GM12872 (cell line): ENCODE results near the gene OGFR.

ENCODE experiments used
- TF ChIP-seq, protein P1 (sequence below): IDR thresholded peaks from 3 replicates; pipeline ENCODE4 v1.5.1; 2011; ENCODE audit warnings: low read depth, mild to moderate bottlenecking, low read length, moderate library complexity; ENCODE audit not compliant: insufficient read depth

The OGFR gene

DNA sequence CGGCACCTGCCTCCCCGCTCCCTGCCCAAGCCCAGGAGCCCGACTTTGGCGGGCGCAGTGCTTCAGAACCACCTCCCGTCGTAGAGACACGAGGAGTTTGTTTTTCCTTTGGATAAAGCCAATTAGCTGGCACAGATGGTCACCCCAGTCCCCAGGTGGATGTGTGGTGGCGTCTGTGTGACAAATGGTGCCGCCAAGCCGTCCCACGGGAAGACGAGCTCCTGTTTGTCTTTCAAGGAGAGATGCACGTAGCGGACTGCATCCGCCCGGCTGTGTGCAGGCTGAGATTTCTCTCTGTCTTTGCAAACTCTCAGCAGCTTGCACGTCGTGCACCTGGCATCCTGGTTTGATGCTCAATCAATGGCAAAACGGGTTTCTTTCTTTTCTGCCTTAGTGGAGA lies 24.4 kb upstream of the OGFR start:
- TF ChIP-seq, protein P1, sequence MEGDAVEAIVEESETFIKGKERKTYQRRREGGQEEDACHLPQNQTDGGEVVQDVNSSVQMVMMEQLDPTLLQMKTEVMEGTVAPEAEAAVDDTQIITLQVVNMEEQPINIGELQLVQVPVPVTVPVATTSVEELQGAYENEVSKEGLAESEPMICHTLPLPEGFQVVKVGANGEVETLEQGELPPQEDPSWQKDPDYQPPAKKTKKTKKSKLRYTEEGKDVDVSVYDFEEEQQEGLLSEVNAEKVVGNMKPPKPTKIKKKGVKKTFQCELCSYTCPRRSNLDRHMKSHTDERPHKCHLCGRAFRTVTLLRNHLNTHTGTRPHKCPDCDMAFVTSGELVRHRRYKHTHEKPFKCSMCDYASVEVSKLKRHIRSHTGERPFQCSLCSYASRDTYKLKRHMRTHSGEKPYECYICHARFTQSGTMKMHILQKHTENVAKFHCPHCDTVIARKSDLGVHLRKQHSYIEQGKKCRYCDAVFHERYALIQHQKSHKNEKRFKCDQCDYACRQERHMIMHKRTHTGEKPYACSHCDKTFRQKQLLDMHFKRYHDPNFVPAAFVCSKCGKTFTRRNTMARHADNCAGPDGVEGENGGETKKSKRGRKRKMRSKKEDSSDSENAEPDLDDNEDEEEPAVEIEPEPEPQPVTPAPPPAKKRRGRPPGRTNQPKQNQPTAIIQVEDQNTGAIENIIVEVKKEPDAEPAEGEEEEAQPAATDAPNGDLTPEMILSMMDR: no peak

DNA sequence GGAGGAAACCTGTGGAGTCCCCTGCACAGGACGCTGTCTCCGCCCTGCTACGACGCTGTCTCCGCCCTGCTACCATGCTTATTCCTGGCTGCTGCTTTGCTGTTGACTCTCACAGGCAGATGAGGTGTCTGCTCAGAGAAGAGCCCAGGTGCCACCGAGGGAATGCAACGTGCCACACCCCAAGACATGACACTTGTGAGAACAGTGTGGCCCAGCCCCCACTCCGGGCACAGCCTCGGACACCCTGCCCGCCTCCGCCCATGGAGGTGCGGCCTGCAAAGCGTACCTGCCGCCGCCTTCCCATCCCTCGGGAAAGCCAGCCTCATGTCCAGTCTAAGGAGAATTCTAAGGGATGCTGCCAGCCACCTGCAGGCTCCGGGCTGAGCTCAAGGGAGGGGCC lies 23.9 kb upstream of the OGFR start:
- TF ChIP-seq, protein P1: no peak

DNA sequence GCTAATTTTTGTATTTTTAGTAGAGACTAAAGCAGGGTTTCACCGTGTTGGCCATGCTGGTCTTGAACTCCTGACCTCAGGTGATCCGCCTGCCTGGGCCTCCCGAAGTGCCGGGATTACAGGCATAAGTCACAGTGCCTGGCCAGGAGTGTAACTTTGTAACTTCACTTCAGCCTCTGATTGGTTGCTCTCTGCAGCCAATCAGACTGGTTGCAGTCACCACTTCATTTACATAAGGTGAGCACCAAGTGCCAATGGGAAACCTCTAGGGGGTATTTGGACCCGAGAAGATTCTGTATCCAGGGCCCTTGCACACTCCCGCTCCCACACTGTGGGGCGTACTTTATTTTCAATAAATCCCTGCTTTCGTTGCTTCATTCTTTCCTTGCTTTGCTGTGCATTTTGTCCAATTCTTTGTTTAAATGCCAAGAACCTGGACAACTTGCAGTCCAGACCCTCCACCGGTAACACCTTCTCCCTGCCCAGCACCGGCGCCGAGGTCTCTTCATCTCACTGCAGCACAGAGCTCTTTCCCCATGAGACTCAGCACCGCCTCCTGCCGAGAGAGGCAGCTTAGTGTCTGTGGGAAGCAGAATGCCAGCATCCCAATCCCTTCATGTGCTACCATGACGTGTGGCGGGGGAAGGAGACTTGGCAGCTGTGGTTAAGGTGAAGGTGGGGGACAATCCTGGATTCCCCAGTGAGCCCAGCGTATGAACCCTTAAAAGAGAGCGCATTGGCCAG lies 22.3 kb upstream of the OGFR start:
- TF ChIP-seq, protein P1: 0 out of 3 replicates have a peak, but pooled peaks have one; percentile 18

DNA sequence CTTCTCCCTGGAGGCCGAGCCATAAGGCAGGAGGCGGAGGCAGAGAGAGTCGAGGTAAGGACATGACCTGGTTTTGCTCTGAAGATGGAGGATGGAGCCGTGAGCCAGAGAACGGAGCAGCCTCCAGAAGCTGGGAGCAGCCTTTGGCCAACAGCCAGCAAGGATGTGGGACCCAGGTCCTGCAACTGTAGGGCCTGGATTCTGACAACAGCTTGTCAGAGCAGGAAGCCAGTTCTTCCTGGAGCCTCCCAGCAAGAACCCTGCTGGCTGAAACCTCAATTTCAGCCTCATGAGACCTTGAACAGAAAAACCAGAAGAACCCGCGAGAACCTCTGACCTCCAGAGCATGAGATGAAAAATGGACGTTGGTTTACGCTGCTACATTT lies 21.7 kb upstream of the OGFR start:
- TF ChIP-seq, protein P1: 0 out of 3 replicates have a peak, but pooled peaks have one; percentile 3

DNA sequence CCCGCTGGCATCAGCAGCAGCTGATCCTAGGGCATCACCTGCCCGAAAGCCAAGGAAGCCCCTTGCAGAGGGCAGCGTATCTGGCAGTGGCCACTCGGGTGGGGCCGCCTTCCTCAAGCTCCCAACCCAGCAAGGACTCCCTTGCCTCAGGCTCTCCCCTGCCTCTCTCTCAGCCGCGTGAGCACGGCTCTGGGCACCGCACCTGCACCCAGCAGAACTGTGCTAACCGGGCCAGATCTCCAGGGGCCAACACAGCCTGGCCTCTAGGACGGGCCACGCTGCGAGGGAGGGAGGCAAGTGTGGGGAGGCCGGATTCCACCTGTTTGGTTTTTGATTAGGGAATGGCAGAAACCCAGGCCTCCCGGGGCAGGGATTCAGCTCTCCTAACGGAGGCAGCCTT lies 20.1 kb upstream of the OGFR start:
- TF ChIP-seq, protein P1: no peak

DNA sequence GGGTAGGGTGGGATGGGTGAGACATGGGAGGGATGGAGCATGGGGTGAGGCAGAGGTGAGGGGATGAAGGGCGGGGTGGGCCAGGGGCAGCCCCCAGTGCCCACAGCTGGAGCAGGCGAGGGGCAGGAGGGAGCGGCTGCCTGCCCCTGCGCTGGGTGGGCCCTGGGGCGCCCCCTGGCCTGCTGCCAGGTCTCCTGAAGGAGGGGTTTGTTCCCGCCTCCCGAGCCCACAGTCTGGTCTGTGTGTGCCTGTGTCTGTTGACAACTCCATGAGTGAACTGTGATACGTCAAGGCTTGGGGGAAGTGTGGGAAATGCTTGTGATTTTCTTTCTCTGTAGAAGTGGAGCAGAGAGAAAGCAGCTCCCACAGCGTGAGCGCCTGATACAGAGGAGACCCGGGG lies 19.2 kb upstream of the OGFR start:
- TF ChIP-seq, protein P1: no peak

DNA sequence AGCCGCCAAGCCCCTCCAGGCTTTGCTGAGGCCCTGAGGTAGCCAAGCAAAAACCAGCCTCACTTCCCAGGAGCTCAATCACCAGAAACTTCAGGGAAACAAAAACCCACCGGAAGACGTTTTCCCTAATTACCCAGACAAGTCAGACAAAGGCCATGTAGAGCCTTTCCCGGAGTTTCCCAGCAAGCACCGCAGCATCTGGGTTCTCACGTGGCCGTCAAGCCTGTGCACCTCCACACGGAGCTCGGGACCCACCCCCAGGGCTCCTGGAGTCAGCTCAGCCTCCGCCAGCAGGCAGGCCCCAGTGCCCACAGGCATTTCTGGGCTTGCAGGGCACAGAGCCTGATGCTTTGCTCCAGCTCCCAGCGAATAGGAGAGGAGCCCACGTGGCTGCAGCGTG lies 18.5 kb upstream of the OGFR start:
- TF ChIP-seq, protein P1: no peak
